Adrenal gland (tissue), 5 donors: ENCODE measurements around the gene PTGES3L.

Experiments
- CTCF ChIP-seq, 6 experiments: fragments of 450-650 bp in 4 of 6; fragments of 200-600 bp in 2 of 6; sonication (generic) in 1 of 6; IDR thresholded peaks; 1 replicate in 5 of 6; 2 replicates in 1 of 6; pipeline versions ENCODE4 v1.5.1 to v1.8.0; 2016 to 2021; ENCODE audit warnings: antibody characterized with exemption in 6 of 6, mild to moderate bottlenecking in 2 of 6, moderate library complexity in 1 of 6
- POLR2A ChIP-seq, 2 donors: fragments of 450-650 bp; IDR thresholded peaks; one replicate each; pipeline ENCODE4 v1.6.1; 2017; ENCODE audit warnings: antibody characterized with exemption in 2 of 2, mild to moderate bottlenecking in 2 of 2, moderate library complexity in 1 of 2
- donor health status: DM: no; HTN: no; CAD: no.

DNA sequence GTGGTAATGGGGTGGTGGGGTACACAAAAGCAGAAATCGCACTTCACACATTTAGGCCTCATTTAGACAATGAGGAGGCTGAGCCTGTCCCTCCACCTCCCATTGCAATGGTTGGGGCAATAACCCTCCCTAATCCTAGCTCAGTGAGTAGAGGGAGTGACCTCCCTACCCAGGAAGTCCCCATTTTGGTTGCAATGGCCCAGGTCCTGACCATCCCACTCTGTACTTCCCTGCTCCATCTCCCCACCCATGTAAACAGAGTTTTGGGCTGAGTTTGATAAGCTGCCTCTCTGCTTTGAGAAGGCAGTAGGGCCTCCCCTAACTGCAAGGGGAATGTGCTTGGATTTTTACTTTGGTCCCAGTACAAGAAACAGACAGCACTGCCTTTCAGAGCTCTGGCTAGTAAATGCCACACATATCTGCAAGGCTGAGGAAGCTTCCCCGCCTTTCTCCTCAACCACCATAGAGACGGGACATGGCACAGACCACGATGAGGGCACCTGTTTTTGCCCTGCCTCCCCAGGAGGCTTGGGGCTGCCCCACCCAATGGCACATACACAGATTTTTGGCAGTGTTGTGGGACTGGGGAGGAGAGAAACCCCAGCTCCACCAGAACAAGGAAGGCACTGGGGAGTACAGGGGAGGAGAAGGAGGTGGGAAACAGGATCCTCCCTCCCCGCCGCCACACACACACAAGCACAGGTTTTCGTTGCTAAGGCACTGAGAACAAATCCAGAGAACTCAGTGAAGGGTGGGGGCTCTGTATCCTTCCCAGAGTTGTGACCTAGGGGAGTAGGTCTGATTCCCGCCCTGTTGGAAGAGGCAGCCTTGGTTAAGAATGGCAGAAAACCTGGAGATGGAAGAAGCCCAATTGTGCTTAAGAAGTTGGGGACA lies 35.0 kb upstream of the PTGES3L start:
- TF ChIP-seq CTCF (IDR thresholded peaks at IDR 0.05), result no peak
- TF ChIP-seq POLR2A (IDR thresholded peaks at IDR 0.05), result no peak
